GM12891 (cell line): ENCODE measurements around the gene CCL1. TPM values are rescaled to one million over a fixed set of nuclear protein-coding genes. Genes with fewer than 3 reads are reported as not detected.

Experiments used
- DNase-seq: peaks from one replicate; pipeline ENCODE4 v3.0.0; 2011; ENCODE audit warnings: low spot score; ENCODE audit not compliant: insufficient read length
- FAIRE-seq: peaks from 2 replicates; lab custom pipeline; 2011; peaks lifted over from hg19 to GRCh38; lab: Jason Lieb, UNC
- PAX5 ChIP-seq: IDR thresholded peaks from 2 replicates; pipeline ENCODE4 v1.6.1; 2011; ENCODE audit warnings: low read length, moderate library complexity, mild to moderate bottlenecking; ENCODE audit not compliant: insufficient read depth, severe bottlenecking
- POLR2A ChIP-seq: IDR thresholded peaks from 2 replicates; pipeline ENCODE4 v1.6.1; 2011; ENCODE audit warnings: low read depth, low read length, control low read depth
- POLR2AphosphoS5 ChIP-seq: IDR thresholded peaks from 2 replicates; pipeline ENCODE4 v1.6.1; 2011; ENCODE audit warnings: low read depth, low read length, control low read depth
- POU2F2 ChIP-seq: IDR thresholded peaks from 2 replicates; pipeline ENCODE4 v1.6.1; 2011; ENCODE audit warnings: low read depth, mild to moderate bottlenecking, control low read depth, low read length, moderate library complexity
- SPI1 ChIP-seq: IDR thresholded peaks from 2 replicates; pipeline ENCODE4 v1.6.1; 2011; ENCODE audit warnings: low read depth, low read length, control low read depth
- TAF1 ChIP-seq: IDR thresholded peaks from 2 replicates; pipeline ENCODE4 v1.6.1; 2011; ENCODE audit warnings: low read depth, low read length, control low read depth
- polyA plus RNA-seq: library from polyadenylated mRNA; unstranded; fragments of >200 nt; gene quantifications from one replicate; pipeline ENCODE4 v1.2.1, GENCODE V29; 2012; ENCODE audit warnings: low read depth, missing spikeins, inconsistent platforms; ENCODE audit not compliant: missing spikeins

CCL1 gene
- not detected for polyA plus RNA-seq

GRCh38 chr17:34363183-34363661 lies at the start of gene CCL1:
CCL1 (minus strand) TSS chr17:34363233; CDS start chr17:34363161, 72 bp downstream.
- TF ChIP-seq PAX5, result no peak
- TF ChIP-seq POU2F2, result no peak
- TF ChIP-seq SPI1, result no peak
- no peak for TF ChIP-seq POLR2AphosphoS5
- TF ChIP-seq POLR2A, result no peak
- TF ChIP-seq TAF1, result no peak
- FAIRE-seq (no peak), DNase-seq (no peak)

GRCh38 chr17:34412534-34412933 lies 49.5 kb upstream of the CCL1 start:
- FAIRE-seq, result no peak

GRCh38 chr17:34411646-34412421 lies 48.8 kb upstream of the CCL1 start:
- no peak for DNase-seq
- no peak for FAIRE-seq

More at GRCh38 chr17:34412534-34412933, 49.5 kb upstream of the CCL1 start:
- DNase-seq, result no peak
- TF ChIP-seq POLR2A (no peak), POLR2AphosphoS5 (no peak), SPI1 (no peak), POU2F2 (no peak), PAX5 (no peak), TAF1 (no peak)

GRCh38 chr17:34409352-34409751 lies 46.3 kb upstream of the CCL1 start:
- no peak for FAIRE-seq
- no peak for DNase-seq
- TF ChIP-seq PAX5 (no peak), POLR2A (no peak), TAF1 (no peak), SPI1 (no peak), POU2F2 (no peak), POLR2AphosphoS5 (no peak)

More at GRCh38 chr17:34411646-34412421, 48.8 kb upstream of the CCL1 start:
- TF ChIP-seq TAF1 (no peak), POLR2A (no peak), POLR2AphosphoS5 (no peak), POU2F2 (no peak), SPI1 (no peak), PAX5 (no peak)

- TF ChIP-seq PAX5, result no peak
- no peak for TF ChIP-seq POLR2AphosphoS5
- TF ChIP-seq TAF1, result no peak
- no peak for TF ChIP-seq POLR2A
- TF ChIP-seq SPI1, result no peak
- TF ChIP-seq POU2F2, result no peak
- no peak for FAIRE-seq
Measured at GRCh38 chr17:34408439-34408838, 45.4 kb upstream of the CCL1 start.

GRCh38 chr17:34406226-34406625 lies 43.2 kb upstream of the CCL1 start:
- FAIRE-seq, result no peak
- DNase-seq, result no peak
- TF ChIP-seq PAX5, result no peak
- TF ChIP-seq POLR2AphosphoS5, result no peak
- TF ChIP-seq SPI1, result no peak
- no peak for TF ChIP-seq POLR2A
- TF ChIP-seq POU2F2, result no peak
- TF ChIP-seq TAF1, result no peak

More at GRCh38 chr17:34408439-34408838, 45.4 kb upstream of the CCL1 start:
- DNase-seq, result no peak

- TF ChIP-seq POLR2A, result no peak
- TF ChIP-seq TAF1, result no peak
- TF ChIP-seq POLR2AphosphoS5, result no peak
- TF ChIP-seq POU2F2, result no peak
- no peak for TF ChIP-seq PAX5
- TF ChIP-seq SPI1, result no peak
- DNase-seq, result no peak
- FAIRE-seq, result no peak
Measured at GRCh38 chr17:34403006-34403405, 40.0 kb upstream of the CCL1 start.

- FAIRE-seq, result no peak
- no peak for DNase-seq
- TF ChIP-seq POU2F2, result no peak
- no peak for TF ChIP-seq TAF1
- TF ChIP-seq PAX5, result no peak
- TF ChIP-seq POLR2AphosphoS5, result no peak
- TF ChIP-seq SPI1, result no peak
- TF ChIP-seq POLR2A, result no peak
Measured at GRCh38 chr17:34401165-34401564, 38.1 kb upstream of the CCL1 start.

GRCh38 chr17:34400301-34400931 lies 37.4 kb upstream of the CCL1 start:
- DNase-seq (no peak), FAIRE-seq (no peak)
- TF ChIP-seq POU2F2, result no peak

GRCh38 chr17:34399725-34400124 lies 36.7 kb upstream of the CCL1 start:
- DNase-seq (no peak), FAIRE-seq (no peak)
- TF ChIP-seq SPI1 (no peak), PAX5 (no peak), POLR2A (no peak), TAF1 (no peak), POLR2AphosphoS5 (no peak), POU2F2 (no peak)
